HepG2 (cell line): ENCODE measurements around the gene MPG. TPM values are rescaled to one million over a fixed set of nuclear protein-coding genes. Genes with fewer than 3 reads are reported as not detected.

Source experiments
- ATAC-seq: fragments of 200-7000 bp; cut with Tn5 transposase; 3 replicates; pipeline ENCODE4 v1.9.1; 2020; ENCODE audit warnings: mild to moderate bottlenecking, moderate library complexity
- BruUV-seq: library from RNA; stranded (reverse); fragments of 400-500 nt; replicated peaks from 2 replicates; lab custom pipeline; 2021; lab: Mats Ljungman, UMichigan
- CTCF ChIA-PET: fragments of 300-600 bp; formaldehyde crosslinking; extraction: SDS; loops from one replicate; lab custom pipeline; 2021; ENCODE audit warnings: low total read pairs, inconsistent platforms, low intra/inter-chr PET ratio; lab: Yijun Ruan, JAX
- POLR2A ChIA-PET: fragments of 350-600 bp; sonication (Branson Sonifier 250); formaldehyde crosslinking; loops from one replicate; lab custom pipeline; 2020; ENCODE audit warnings: antibody characterized with exemption, inconsistent platforms; lab: Yijun Ruan, JAX
- DNase-seq: peaks from one replicate; pipeline ENCODE4 v3.0.0-alpha.2; 2015; ENCODE audit warnings: low spot score
- FAIRE-seq: peaks from 3 replicates; lab custom pipeline; 2011; peaks lifted over from hg19 to GRCh38; lab: Jason Lieb, UNC
- H2AFZ ChIP-seq: one replicate; pipeline ENCODE4 v1.6.1; 2011; ENCODE audit warnings: low read length, inconsistent platforms
- H3K27ac ChIP-seq: fragments of 300-600 bp; 3 replicates; pipeline ENCODE4 v1.8.0; 2011; ENCODE audit warnings: mixed run types, mild to moderate bottlenecking, mixed read lengths, low read length, inconsistent platforms; ENCODE audit not compliant: insufficient read depth; ENCODE audit errors: extremely low read length
- H3K27me3 ChIP-seq, 2 experiments: fragments of 200-600 bp in 1 of 2; 2 replicates in 1 of 2; 3 replicates in 1 of 2; pipeline versions ENCODE4 v1.6.0 to v1.8.0; 2011; ENCODE audit warnings: low read length in 2 of 2, mild to moderate bottlenecking in 2 of 2, moderate library complexity in 2 of 2, inconsistent platforms in 1 of 2; ENCODE audit not compliant: insufficient read depth in 2 of 2, control insufficient read depth in 1 of 2
- H3K36me3 ChIP-seq, 2 experiments: fragments of 200-600 bp in 1 of 2; replicated peaks in 1 of 2; 2 replicates in 1 of 2; 3 replicates in 1 of 2; pipeline versions ENCODE4 v1.5.1 to v1.8.0; 2011; ENCODE audit warnings: low read length in 2 of 2, inconsistent platforms in 1 of 2; ENCODE audit not compliant: insufficient read depth in 2 of 2, control insufficient read depth in 1 of 2
- H3K4me1 ChIP-seq: 2 replicates; pipeline ENCODE4 v1.5.1; 2012; ENCODE audit warnings: low read length, inconsistent platforms; ENCODE audit not compliant: insufficient read depth
- H3K4me2 ChIP-seq: 2 replicates; pipeline ENCODE4 v1.6.0; 2011; ENCODE audit warnings: low read depth, low read length, inconsistent platforms
- H3K4me3 ChIP-seq, 3 experiments: fragments of 200-600 bp in 1 of 3; sonication (generic), shearing (Covaris generic) in 1 of 3; replicated peaks in 1 of 3; 2 replicates each; pipeline ENCODE4 v1.5.1; 2011 to 2016; ENCODE audit warnings: low read length in 3 of 3, inconsistent platforms in 2 of 3, low read depth in 2 of 3, mild to moderate bottlenecking in 2 of 3, control low read depth in 1 of 3, mixed read lengths in 1 of 3; ENCODE audit not compliant: insufficient read depth in 1 of 3
- H3K79me2 ChIP-seq: one replicate; pipeline ENCODE4 v1.6.1; 2011; ENCODE audit warnings: low read length, inconsistent platforms; ENCODE audit not compliant: insufficient read depth
- H3K9ac ChIP-seq: 2 replicates; pipeline ENCODE4 v1.6.0; 2011; ENCODE audit warnings: mild to moderate bottlenecking, low read depth, low read length, inconsistent platforms; ENCODE audit not compliant: insufficient read depth
- H3K9me3 ChIP-seq: 2 replicates; pipeline ENCODE4 v1.5.1; 2012; ENCODE audit warnings: mild to moderate bottlenecking, low read length
- H4K20me1 ChIP-seq: 2 replicates; pipeline ENCODE4 v1.6.0; 2011; ENCODE audit warnings: inconsistent platforms, mild to moderate bottlenecking, low read length, moderate library complexity; ENCODE audit not compliant: insufficient read depth
- ETS1 ChIP-seq: sonication (generic); formaldehyde crosslinking; IDR thresholded peaks from 2 replicates; pipeline ENCODE4 v1.4.0; 2020; ENCODE audit warnings: missing genetic modification reagents
- HOMEZ ChIP-seq: IDR thresholded peaks from 2 replicates; pipeline ENCODE4 v1.6.1; 2016; ENCODE audit warnings: low read depth
- KDM2A ChIP-seq: sonication (generic); formaldehyde crosslinking; IDR thresholded peaks from 2 replicates; pipeline ENCODE4 v1.4.0; 2020; ENCODE audit warnings: low read depth, missing genetic modification reagents, borderline replicate concordance
- MAX ChIP-seq: IDR thresholded peaks from 2 replicates; pipeline ENCODE4 v1.6.1; 2012; ENCODE audit warnings: inconsistent platforms
- MEF2D ChIP-seq: sonication (generic); formaldehyde crosslinking; IDR thresholded peaks from 2 replicates; pipeline ENCODE4 v1.5.1; 2020; ENCODE audit warnings: mild to moderate bottlenecking, missing genetic modification reagents
- NCOR1 ChIP-seq: fragments of 200-600 bp; sonication (generic); IDR thresholded peaks from 2 replicates; pipeline ENCODE4 v1.7.0; 2017; ENCODE audit warnings: antibody characterized with exemption, low read length, borderline replicate concordance
- REXO4 ChIP-seq: sonication (generic); formaldehyde crosslinking; IDR thresholded peaks from 2 replicates; pipeline ENCODE4 v1.8.0; 2022; ENCODE audit warnings: missing genetic modification reagents, mild to moderate bottlenecking, borderline replicate concordance
- ZMAT3 ChIP-seq: sonication (generic); formaldehyde crosslinking; conservative IDR thresholded peaks from 2 replicates; pipeline ENCODE4 v1.7.0; 2021; ENCODE audit warnings: missing genetic modification reagents
- ZNF282 ChIP-seq: fragments of 450-650 bp; IDR thresholded peaks from 2 replicates; pipeline ENCODE4 v1.6.1; 2018; ENCODE audit not compliant: partially characterized antibody
- ZNF589 ChIP-seq: sonication (generic); formaldehyde crosslinking; conservative IDR thresholded peaks from 2 replicates; pipeline ENCODE4 v1.8.0; 2022; ENCODE audit warnings: mild to moderate bottlenecking, moderate library complexity, missing genetic modification reagents
- WGBS: methylation state at CpG from one replicate; pipeline ENCODE4 v1.1.6; 2017; ENCODE audit warnings: low lambda C conversion rate; 5-methylcytosine and 5-hydroxymethylcytosine counted together
- in situ Hi-C: cut with HindIII; loops from 2 replicates; pipeline ENCODE4 v1.10.0; 2017; ENCODE audit warnings: low pct_unique_long_range_greater_than_20kb; ENCODE audit not compliant: extremely low pct_ligation_motif_present
- intact Hi-C: fragments of 100-400 bp; cut with micrococcal nuclease; formaldehyde crosslinking; loops from one replicate; pipeline ENCODE4 v1.10.0; 2022; ENCODE audit not compliant: unreplicated experiment
- polyA plus RNA-seq, 8 experiments: library from polyadenylated mRNA; depleted of rRNA in 3 of 8; stranded (reverse) in 7 of 8; unstranded in 1 of 8; fragments of >200 nt; fragmentation: Illumina TruSeq in 4 of 8; extraction: Trizol in 4 of 8; gene quantifications; 2 replicates each; pipeline versions ENCODE4 v1.2.1 to v1.2.3, GENCODE V29; 2011 to 2016; ENCODE audit warnings: low read depth in 4 of 8, missing spikeins in 1 of 8, mixed read lengths in 1 of 8; ENCODE audit not compliant: insufficient read depth in 1 of 8
- total RNA-seq, 5 experiments: library from RNA; depleted of rRNA; stranded (reverse); fragments of >200 nt; fragmentation: Illumina TruSeq; extraction: Trizol; gene quantifications; 2 replicates each; pipeline ENCODE4 v1.2.3, GENCODE V29; 2016; ENCODE audit warnings: low read depth in 1 of 5

MPG gene
- total and polyA plus RNA-seq, 2 of the 13 experiments (the other 11 are each of a cell fraction or from before 2014, with no cell fraction given) = 59.1 to 62.5 TPM

- Histone ChIP-seq H3K79me2 (no peaks in the 10 kb centered on the region), H3K27me3 (no peaks in the 10 kb centered on the region), H3K27ac (no peak overlapping the region), H3K9ac (no peak overlapping the region), H3K36me3 (peaks cover 3 to 14% of the 10 kb centered on the region in 2 experiments; a peak in 1 of 5 replicates), H4K20me1 (no peaks in the 10 kb centered on the region), H3K4me3 (no peak overlapping the region), H3K4me2 (no peak overlapping the region), H2AFZ (no peak overlapping the region), H3K9me3 (no peaks in the 10 kb centered on the region), H3K4me1 (peaks cover 23% of the 10 kb centered on the region)
- TF ChIP-seq ETS1 (CRISPR knock-in tag) = no peak
- no peak for TF ChIP-seq HOMEZ (CRISPR knock-in tag)
- intact Hi-C loops (no loop called here), in situ Hi-C loops (no loop called here)
- BruUV-seq = no TSS peak
- FAIRE-seq (no peak), DNase-seq (no peak), ATAC-seq (no peak)
- ChIA-PET CTCF (no interaction called here), POLR2A (no interaction called here)
- WGBS = 97% methylated on average over 22 of the region's 22 CpGs
Observed at GRCh38 chr16:41439-42068, 36.5 kb upstream of the MPG start.

GRCh38 chr16:42069-42457 is 36.0 kb upstream of the MPG start:
- H3K27me3 ChIP-seq = no peaks in the 10 kb centered on the region
- DNase-seq = no peak
- no peak overlapping the region for H3K9ac ChIP-seq
- no peak overlapping the region for H3K27ac ChIP-seq
- H3K36me3 ChIP-seq = peaks cover 4 to 14% of the 10 kb centered on the region in 2 experiments; a peak in 2 of 5 replicates
- no TSS peak for BruUV-seq
- in situ Hi-C loops = no loop called here
- H3K4me1 ChIP-seq = peaks cover 26% of the 10 kb centered on the region
- ChIA-PET POLR2A (no interaction called here), CTCF (no interaction called here)
- H3K4me2 ChIP-seq = no peak overlapping the region
- WGBS = 93% methylated on average over 11 of the region's 11 CpGs
- no peaks in the 10 kb centered on the region for H3K79me2 ChIP-seq
- intact Hi-C loops = no loop called here
- no peak for FAIRE-seq
- no peaks in the 10 kb centered on the region for H4K20me1 ChIP-seq
- H2AFZ ChIP-seq = no peak overlapping the region
- ATAC-seq = no peak
- H3K4me3 ChIP-seq = no peak overlapping the region
- H3K9me3 ChIP-seq = no peaks in the 10 kb centered on the region
- no peak for TF ChIP-seq NCOR1
- TF ChIP-seq ZNF589 (CRISPR knock-in tag) = no peak
- no peak for TF ChIP-seq ZNF282
- TF ChIP-seq MAX = no peak
- TF ChIP-seq REXO4 (CRISPR knock-in tag) = no peak
- no peak for TF ChIP-seq KDM2A (CRISPR knock-in tag)
- no peak for TF ChIP-seq MEF2D
- no peak for TF ChIP-seq ZMAT3
